Loucy (cell line): ENCODE data around the gene PYY.

Source experiments
- H2AFZ ChIP-seq: fragments of 200-600 bp; sonication (generic); 2 replicates; pipeline ENCODE4 v1.6.0; 2016; ENCODE audit warnings: antibody characterized with exemption, mild to moderate bottlenecking, low read length, moderate library complexity
- H3F3A ChIP-seq: fragments of 200-600 bp; 2 replicates; pipeline ENCODE4 v1.6.0; 2016; ENCODE audit warnings: antibody characterized with exemption, low read depth, mild to moderate bottlenecking
- H3K27me3 ChIP-seq: fragments of 200-600 bp; sonication (generic); 2 replicates; pipeline ENCODE4 v1.6.1; 2014; ENCODE audit warnings: low read length, mild to moderate bottlenecking; ENCODE audit not compliant: insufficient read depth, poor library complexity, severe bottlenecking
- H3K36me3 ChIP-seq: fragments of 200-600 bp; sonication (generic); 2 replicates; pipeline ENCODE4 v1.6.1; 2016; ENCODE audit warnings: low read length; ENCODE audit not compliant: insufficient read depth
- H3K4me1 ChIP-seq: fragments of 200-600 bp; sonication (generic); 2 replicates; pipeline ENCODE4 v1.5.1; 2014; ENCODE audit warnings: low read length, mild to moderate bottlenecking; ENCODE audit not compliant: insufficient read depth, poor library complexity, severe bottlenecking
- H3K4me2 ChIP-seq: fragments of 200-600 bp; sonication (generic); 2 replicates; pipeline ENCODE4 v1.6.0; 2014; ENCODE audit warnings: antibody characterized with exemption, low read length, low read depth, mild to moderate bottlenecking; ENCODE audit not compliant: poor library complexity, severe bottlenecking
- H3K4me3 ChIP-seq: fragments of 200-600 bp; sonication (generic); 2 replicates; pipeline ENCODE4 v1.5.1; 2014; ENCODE audit warnings: low read length, mild to moderate bottlenecking, mixed read lengths; ENCODE audit not compliant: poor library complexity, severe bottlenecking
- H3K79me2 ChIP-seq: fragments of 200-600 bp; sonication (generic); 2 replicates; pipeline ENCODE4 v1.6.1; 2014; ENCODE audit warnings: low read length; ENCODE audit not compliant: insufficient read depth
- H3K9ac ChIP-seq: fragments of 200-600 bp; sonication (generic); 2 replicates; pipeline ENCODE4 v1.6.0; 2014; ENCODE audit warnings: mild to moderate bottlenecking, low read depth, low read length, moderate library complexity; ENCODE audit not compliant: poor library complexity, severe bottlenecking
- H3K9me2 ChIP-seq: fragments of 200-600 bp; sonication (generic); replicated peaks from 2 replicates; pipeline ENCODE4 v1.6.1; 2016; ENCODE audit warnings: low read depth, low read length, mixed read lengths
- H3K9me3 ChIP-seq: fragments of 200-600 bp; sonication (generic); 2 replicates; pipeline ENCODE4 v1.6.1; 2014; ENCODE audit warnings: mild to moderate bottlenecking, antibody characterized with exemption, low read length, low read depth; ENCODE audit not compliant: insufficient read depth
- H4K20me1 ChIP-seq: fragments of 200-600 bp; sonication (generic); 2 replicates; pipeline ENCODE4 v1.6.0; 2014; ENCODE audit warnings: antibody characterized with exemption, low read length, mild to moderate bottlenecking; ENCODE audit not compliant: insufficient read depth, poor library complexity, severe bottlenecking
- CTCF ChIP-seq: fragments of 200-600 bp; sonication (generic); conservative IDR thresholded peaks from 2 replicates; pipeline ENCODE4 v1.5.1; 2014; ENCODE audit warnings: mild to moderate bottlenecking, antibody characterized with exemption, low read length
- EZH2phosphoT487 ChIP-seq: fragments of 200-600 bp; IDR thresholded peaks from 2 replicates; pipeline ENCODE4 v1.6.1; 2018; ENCODE audit warnings: antibody characterized with exemption, mild to moderate bottlenecking, moderate library complexity, borderline replicate concordance

The PYY gene

GRCh38 chr17:43912635-43913304, 41.0 kb downstream of the PYY start:
- H4K20me1 ChIP-seq = no peaks in the 10 kb centered on the region
- TF ChIP-seq EZH2phosphoT487 (no peak), CTCF (no peak)
- no peak overlapping the region for H3K9ac ChIP-seq
- peaks cover 31% of the 10 kb centered on the region for H3K4me1 ChIP-seq
- H3K27me3 ChIP-seq = no peaks in the 10 kb centered on the region
- H3K4me2 ChIP-seq = peak overlapping the region; percentile 25
- H3K9me3 ChIP-seq = no peaks in the 10 kb centered on the region
- H3F3A ChIP-seq = no peaks in the 10 kb centered on the region
- H3K9me2 ChIP-seq = no peaks in the 10 kb centered on the region
- peaks cover 8% of the 10 kb centered on the region; the same call in 1 of the 2 replicates for H3K79me2 ChIP-seq
- H3K36me3 ChIP-seq = no peaks in the 10 kb centered on the region
- H3K4me3 ChIP-seq = no peak overlapping the region
- H2AFZ ChIP-seq = no peak overlapping the region

GRCh38 chr17:43911904-43912303, 41.8 kb downstream of the PYY start:
- Histone ChIP-seq H3K9me2 (no peaks in the 10 kb centered on the region), H3K79me2 (peaks cover 7% of the 10 kb centered on the region; the same call in 1 of the 2 replicates), H4K20me1 (no peaks in the 10 kb centered on the region), H3K36me3 (no peaks in the 10 kb centered on the region), H3K9me3 (no peaks in the 10 kb centered on the region), H3K4me2 (no peak overlapping the region), H3F3A (no peaks in the 10 kb centered on the region), H2AFZ (no peak overlapping the region), H3K27me3 (no peaks in the 10 kb centered on the region), H3K4me3 (no peak overlapping the region), H3K4me1 (peaks cover 33% of the 10 kb centered on the region), H3K9ac (no peak overlapping the region)
- TF ChIP-seq CTCF (no peak), EZH2phosphoT487 (no peak)

GRCh38 chr17:43909537-43910231, 44.1 kb downstream of the PYY start:
- no peak overlapping the region for H3K4me3 ChIP-seq
- peaks cover 4% of the 10 kb centered on the region for H3K27me3 ChIP-seq
- H3K9me3 ChIP-seq = no peaks in the 10 kb centered on the region
- H3K9ac ChIP-seq = no peak overlapping the region
- H3K79me2 ChIP-seq = no peaks in the 10 kb centered on the region
- H3K9me2 ChIP-seq = no peaks in the 10 kb centered on the region
- H3F3A ChIP-seq = no peaks in the 10 kb centered on the region
- TF ChIP-seq CTCF (no peak), EZH2phosphoT487 (no peak)
- H3K4me2 ChIP-seq = no peak overlapping the region
- H3K4me1 ChIP-seq = peaks cover 15% of the 10 kb centered on the region
- H4K20me1 ChIP-seq = no peaks in the 10 kb centered on the region
- H2AFZ ChIP-seq = no peak overlapping the region
- H3K36me3 ChIP-seq = no peaks in the 10 kb centered on the region
